SW 1271 (cell line): Measurements from ENCODE around the gene ERMN.
"Not testable (repeated sequence)": the region's sequence is repeated elsewhere in the genome, so short reads cannot be mapped to it uniquely, and the experiment has no call there.

ENCODE experiments used
- DNase-seq, 2 experiments: peaks; one replicate each; lab custom pipeline; 2025; lab: John Stamatoyannopoulos, UW

The ERMN gene

DNA sequence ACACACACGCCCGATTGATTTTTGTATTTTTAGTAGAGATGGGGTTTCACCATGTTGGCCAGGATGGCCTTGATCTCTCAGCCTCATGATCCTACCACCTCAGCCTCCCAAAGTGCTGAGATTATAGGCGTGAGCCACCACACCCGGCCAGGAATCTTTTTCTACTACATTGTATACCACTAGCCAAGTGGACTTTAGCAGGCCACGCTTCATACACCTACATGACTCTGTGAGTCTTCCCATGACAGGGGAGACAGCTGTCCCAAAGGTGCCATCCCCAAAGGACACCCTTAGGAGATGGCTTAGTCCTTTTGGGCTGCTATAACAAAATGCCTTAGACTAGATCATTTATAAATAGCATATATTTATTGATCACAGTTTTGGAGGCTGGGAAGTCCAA, 32.8 kb downstream of the ERMN start:
- DNase-seq = no peak

DNA sequence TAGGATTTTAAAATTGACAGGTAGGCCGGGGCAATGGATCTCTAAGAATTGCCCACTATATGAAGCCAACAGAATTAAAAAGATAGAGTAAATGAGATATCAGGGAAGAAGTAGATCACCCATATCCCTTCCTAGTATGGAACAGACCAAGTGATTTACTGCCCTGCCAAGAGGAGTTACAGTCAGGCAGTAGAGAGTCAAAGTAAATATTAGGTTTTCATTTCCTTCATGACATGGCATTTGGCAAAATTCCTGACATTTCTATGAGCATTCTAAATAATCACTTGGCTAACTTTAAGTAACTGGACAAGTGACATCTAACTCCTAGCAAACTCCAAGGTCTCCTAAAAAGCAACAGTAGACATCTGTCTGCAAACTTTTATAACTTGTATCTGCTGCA, 34.6 kb downstream of the ERMN start:
- DNase-seq = no peak

- no peak for DNase-seq
Observed at GRCh38 chr2:157290525-157290924, 35.1 kb downstream of the ERMN start.

DNA sequence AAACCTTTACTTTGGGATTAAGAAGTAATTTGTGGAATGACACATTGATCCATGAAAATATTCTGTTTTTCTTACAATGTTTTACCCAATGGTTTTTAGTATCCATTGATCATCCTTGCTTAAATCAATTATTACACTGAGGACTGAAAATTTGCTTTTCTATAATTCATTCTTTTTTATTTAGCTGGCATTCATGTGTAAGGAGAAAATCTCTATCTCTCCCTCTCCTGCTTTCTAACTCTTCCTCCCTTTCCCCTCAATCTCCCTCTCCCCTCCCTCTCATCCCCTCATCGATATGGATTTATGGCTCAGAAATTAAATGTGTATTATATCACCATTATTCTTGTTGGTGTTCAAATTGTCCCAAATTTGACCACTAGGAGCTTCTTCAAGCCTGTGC, 38.5 kb downstream of the ERMN start:
- DNase-seq = no peak

DNA sequence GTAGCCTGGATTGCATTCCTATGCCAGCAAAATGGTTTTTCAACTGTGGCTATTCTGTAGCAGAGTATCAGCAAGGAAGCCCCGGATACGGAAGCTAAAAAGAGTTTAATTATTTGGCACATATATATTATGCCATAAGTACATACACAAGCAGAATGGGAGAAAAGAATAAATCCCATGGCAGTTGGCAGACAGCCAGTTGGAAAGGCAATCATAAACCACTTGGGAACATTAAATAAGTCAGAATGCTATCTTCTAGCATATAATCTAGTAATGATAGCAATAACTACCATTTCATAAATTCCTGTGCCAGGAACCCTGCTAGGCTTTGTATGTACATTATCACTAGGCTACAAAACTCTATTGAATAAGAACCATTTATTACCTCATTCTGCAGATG, 42.2 kb downstream of the ERMN start:
- DNase-seq = no peak

DNA sequence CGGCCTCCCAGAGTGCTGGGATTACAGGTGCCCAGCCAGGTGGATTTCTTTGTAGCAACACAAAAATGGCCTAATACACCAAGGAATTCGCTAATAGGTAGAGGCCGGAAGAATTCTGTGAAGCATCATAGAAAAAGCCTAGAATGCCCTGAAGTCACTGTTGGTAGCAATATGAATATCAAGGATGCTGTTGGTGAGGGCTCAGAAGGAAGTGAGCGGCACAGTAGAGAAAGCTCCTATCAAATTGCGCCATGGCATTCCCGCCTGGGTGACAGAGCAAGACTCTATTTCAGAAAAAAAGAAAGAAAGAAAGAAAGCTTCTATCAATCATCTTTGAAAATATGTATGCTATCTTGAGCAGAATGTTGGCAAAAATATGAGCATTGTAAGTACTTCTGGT, 44.3 kb downstream of the ERMN start:
- DNase-seq = no peak

- not testable (repeated sequence) for DNase-seq
Observed at GRCh38 chr2:157279311-157279710, 46.3 kb downstream of the ERMN start.

DNA sequence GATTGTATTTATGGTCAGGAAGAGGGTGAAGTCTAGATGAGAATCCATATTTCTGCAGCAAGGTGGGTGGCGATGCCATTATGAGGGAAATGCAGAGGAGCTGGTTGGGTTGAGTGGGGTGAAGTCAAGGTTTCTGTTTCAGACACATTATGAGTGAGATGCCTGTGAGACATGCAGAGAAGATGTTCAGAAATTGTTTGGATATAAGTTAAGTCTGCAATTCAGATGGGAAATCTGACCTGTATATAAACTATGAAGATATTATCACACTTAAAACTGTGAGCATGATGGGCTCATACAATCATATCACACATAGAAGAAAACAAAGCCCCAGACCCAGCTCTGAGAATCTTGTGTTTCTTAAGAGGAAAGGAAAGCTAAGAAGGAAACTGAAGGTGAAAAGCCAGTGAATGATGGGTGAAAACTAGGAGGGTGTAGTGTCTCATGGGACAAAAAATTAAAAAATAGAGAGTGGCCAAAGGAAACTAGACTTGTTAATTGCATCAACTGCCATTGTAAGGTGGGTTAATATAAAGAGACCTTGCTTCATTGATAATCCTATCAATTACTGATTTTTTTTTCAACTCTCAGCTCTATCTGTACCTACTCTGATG, 53.9 kb downstream of the ERMN start:
- DNase-seq = no peak

DNA sequence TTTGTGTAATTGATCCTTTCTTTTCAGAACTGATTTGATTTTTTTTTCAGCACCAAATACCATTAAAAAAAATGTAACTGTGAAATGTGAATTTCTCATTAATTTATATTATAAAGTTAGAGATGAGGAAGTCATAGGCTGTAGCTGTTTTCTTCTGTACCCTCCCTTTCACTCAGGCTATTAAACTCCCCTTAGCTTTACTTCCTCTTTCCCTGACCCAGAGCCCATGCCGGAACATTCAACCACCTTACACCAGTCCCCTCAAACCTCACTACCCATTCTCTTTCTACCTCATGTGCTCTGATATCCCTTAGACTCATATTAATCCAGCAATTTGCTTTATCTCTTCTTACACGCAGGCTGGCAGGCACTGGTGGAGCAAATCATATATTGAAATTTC, 55.7 kb downstream of the ERMN start:
- DNase-seq = no peak

GRCh38 chr2:157269060-157269459, 56.6 kb downstream of the ERMN start:
- DNase-seq = no peak
